Measurements from ENCODE around the gene CD300A. TPM values are rescaled to one million over a fixed set of nuclear protein-coding genes. Genes with fewer than 3 reads are reported as not detected.

CD300A gene
- total RNA-seq, 3 donors from 2014 or later: 3.7 to 7.0 (median 5.2) TPM

- no peaks in the 10 kb centered on the region for H3K36me3 ChIP-seq (ENCODE audit: low read depth)
- DNase-seq: no peak
- intact Hi-C loops (cut with DNase I, micrococcal nuclease): no loop called here
- no peak for TF ChIP-seq CTCF (IDR thresholded peaks at IDR 0.05)
- H3K4me3 ChIP-seq: no peak overlapping the region
- peaks cover 15% of the 10 kb centered on the region for H3K4me1 ChIP-seq (ENCODE audit: low read depth)
- H3K9me3 ChIP-seq: peaks cover 8% of the 10 kb centered on the region
- ATAC-seq: no peak
These were observed 30.6 kb upstream of the CD300A start for GRCh38 chr17:74435775-74436359.

GRCh38 chr17:74437702-74438101 lies 28.7 kb upstream of the CD300A start:
- H3K36me3 ChIP-seq (ENCODE audit: low read depth): no peaks in the 10 kb centered on the region
- peak; percentile 72 for TF ChIP-seq CTCF (IDR thresholded peaks at IDR 0.05)
- ATAC-seq: no peak
- H3K4me3 ChIP-seq: no peak overlapping the region
- no peak for DNase-seq
- peaks cover 26% of the 10 kb centered on the region for H3K4me1 ChIP-seq (ENCODE audit: low read depth)
- intact Hi-C loops (cut with DNase I, micrococcal nuclease): no loop called here
- peaks cover 8% of the 10 kb centered on the region for H3K9me3 ChIP-seq

- peaks cover 48% of the 10 kb centered on the region for H3K4me1 ChIP-seq (ENCODE audit: low read depth)
- intact Hi-C loops (cut with DNase I, micrococcal nuclease): no loop called here
These were observed 26.5 kb upstream of the CD300A start for GRCh38 chr17:74439691-74440567.

GRCh38 chr17:74441537-74441936 lies 24.9 kb upstream of the CD300A start:
- DNase-seq (peak in 2 of 3 donors; percentile 15 to 20), ATAC-seq (no peak)
- intact Hi-C loops (cut with DNase I, micrococcal nuclease): no loop called here
- no peak overlapping the region for H3K4me3 ChIP-seq
- H3K9me3 ChIP-seq: peaks cover 8% of the 10 kb centered on the region
- no peak for TF ChIP-seq CTCF (IDR thresholded peaks at IDR 0.05)
- no peaks in the 10 kb centered on the region for H3K36me3 ChIP-seq (ENCODE audit: low read depth)
- peaks cover 37% of the 10 kb centered on the region for H3K4me1 ChIP-seq (ENCODE audit: low read depth)

More at GRCh38 chr17:74439691-74440567, 26.5 kb upstream of the CD300A start:
- peak in 2 of 3 donors; percentile 32 to 48 for DNase-seq
- H3K4me3 ChIP-seq: no peak overlapping the region
- no peaks in the 10 kb centered on the region for H3K36me3 ChIP-seq (ENCODE audit: low read depth)
- H3K9me3 ChIP-seq: peaks cover 8% of the 10 kb centered on the region
- no peak for TF ChIP-seq CTCF (IDR thresholded peaks at IDR 0.05)
- no peak for ATAC-seq

- TF ChIP-seq CTCF (IDR thresholded peaks at IDR 0.05): no peak
- Histone ChIP-seq H3K4me1 (ENCODE audit: low read depth) (peaks cover 36% of the 10 kb centered on the region), H3K4me3 (no peak overlapping the region), H3K9me3 (peaks cover 7% of the 10 kb centered on the region), H3K36me3 (ENCODE audit: low read depth) (no peaks in the 10 kb centered on the region)
- ATAC-seq (no peak), DNase-seq (peak in 2 of 3 donors; percentile 42 to 43)
- intact Hi-C loops (cut with DNase I, micrococcal nuclease): no loop called here
These were observed 24.2 kb upstream of the CD300A start for GRCh38 chr17:74442291-74442669.

Measured in mucosa of descending colon (tissue), 3 donors.